ENCODE measurements around the gene ANOS1.
"Not testable (repeated sequence)": the region's sequence is repeated elsewhere in the genome, so short reads cannot be mapped to it uniquely, and the experiment has no call there.

ANOS1 gene

GRCh38 chrX:8607326-8607725 is 124.6 kb downstream of the ANOS1 start:
- no peak for DNase-seq

GRCh38 chrX:8604131-8604530 is 127.8 kb downstream of the ANOS1 start:
- DNase-seq, result no peak

- DNase-seq, result no peak
These were observed 140.4 kb downstream of the ANOS1 start for GRCh38 chrX:8591501-8591900.

GRCh38 chrX:8586953-8587352 is 145.0 kb downstream of the ANOS1 start:
- DNase-seq, result no peak

- DNase-seq, result no peak
These were observed 152.3 kb downstream of the ANOS1 start for GRCh38 chrX:8579602-8580001.

- DNase-seq, result no peak
These were observed 155.1 kb downstream of the ANOS1 start for GRCh38 chrX:8576821-8577220.

GRCh38 chrX:8565729-8566128 is 166.2 kb downstream of the ANOS1 start:
- no peak for DNase-seq

GRCh38 chrX:8548446-8548845 is 183.5 kb downstream of the ANOS1 start:
- no peak for DNase-seq

- DNase-seq, result no peak
These were observed 185.2 kb downstream of the ANOS1 start for GRCh38 chrX:8546715-8547114.

GRCh38 chrX:8520791-8521190 is 211.1 kb downstream of the ANOS1 start:
- no peak for DNase-seq

GRCh38 chrX:8520178-8520577 is 211.8 kb downstream of the ANOS1 start:
- no peak for DNase-seq

GRCh38 chrX:8504451-8504850 is 227.5 kb downstream of the ANOS1 start:
- DNase-seq, result no peak

GRCh38 chrX:8502101-8502500 is 229.8 kb downstream of the ANOS1 start:
- DNase-seq, result not testable (repeated sequence)

GRCh38 chrX:8500203-8500602 is 231.7 kb downstream of the ANOS1 start:
- DNase-seq, result no peak

- not testable (repeated sequence) for DNase-seq
These were observed 236.9 kb downstream of the ANOS1 start for GRCh38 chrX:8495036-8495435.

- DNase-seq, result no peak
These were observed 247.5 kb downstream of the ANOS1 start for GRCh38 chrX:8484360-8484949.
